Trophoblast cell (in vitro differentiated cells and primary cell): ENCODE results near the gene GSN.

Source experiments
- DNase-seq, 2 donors: peaks; one replicate each; pipeline ENCODE4 v3.0.0-alpha.2; 2016
- H2AFZ ChIP-seq: 2 replicates; pipeline ENCODE4 v1.6.1; 2013; ENCODE audit warnings: low read length, moderate library complexity, mild to moderate bottlenecking; ENCODE audit not compliant: insufficient read depth, poor library complexity
- H2AK5ac ChIP-seq: 2 replicates; pipeline ENCODE4 v1.6.1; 2013; ENCODE audit warnings: mild to moderate bottlenecking, low read length
- H2BK120ac ChIP-seq: 2 replicates; pipeline ENCODE4 v1.6.1; 2013; ENCODE audit warnings: low read length, mild to moderate bottlenecking, moderate library complexity; ENCODE audit not compliant: insufficient read depth, poor library complexity
- H2BK12ac ChIP-seq: 2 replicates; pipeline ENCODE4 v1.6.1; 2013; ENCODE audit warnings: mild to moderate bottlenecking, low read length, moderate library complexity
- H2BK5ac ChIP-seq: 2 replicates; pipeline ENCODE4 v1.6.1; 2013; ENCODE audit warnings: low read length, low read depth, moderate library complexity, mild to moderate bottlenecking; ENCODE audit not compliant: poor library complexity
- H3K14ac ChIP-seq: 2 replicates; pipeline ENCODE4 v1.6.1; 2013; ENCODE audit warnings: mild to moderate bottlenecking, low read length
- H3K18ac ChIP-seq: 2 replicates; pipeline ENCODE4 v1.6.1; 2013; ENCODE audit warnings: mild to moderate bottlenecking, low read length
- H3K23ac ChIP-seq: 2 replicates; pipeline ENCODE4 v1.6.1; 2013; ENCODE audit warnings: low read length
- H3K27ac ChIP-seq: 2 replicates; pipeline ENCODE4 v1.5.1; 2013; ENCODE audit warnings: low read depth, mild to moderate bottlenecking, inconsistent platforms, low read length, moderate library complexity
- H3K27me3 ChIP-seq: 2 replicates; pipeline ENCODE4 v1.6.1; 2013; ENCODE audit warnings: inconsistent platforms, mild to moderate bottlenecking, low read length, moderate library complexity; ENCODE audit not compliant: insufficient read depth
- H3K36me3 ChIP-seq, 2 experiments: 1 replicate in 1 of 2; 2 replicates in 1 of 2; pipeline ENCODE4 v1.6.1; 2013; ENCODE audit warnings: low read length in 2 of 2, mild to moderate bottlenecking in 2 of 2, moderate library complexity in 1 of 2; ENCODE audit not compliant: insufficient read depth in 2 of 2, control insufficient read depth in 1 of 2
- H3K4ac ChIP-seq: 2 replicates; pipeline ENCODE4 v1.6.1; 2013; ENCODE audit warnings: low read depth, mild to moderate bottlenecking, low read length, moderate library complexity
- H3K4me1 ChIP-seq, 2 experiments: 1 replicate in 1 of 2; 2 replicates in 1 of 2; pipeline ENCODE4 v1.6.1; 2013; ENCODE audit warnings: low read length in 2 of 2, mild to moderate bottlenecking in 2 of 2, moderate library complexity in 1 of 2; ENCODE audit not compliant: insufficient read depth in 2 of 2, control insufficient read depth in 1 of 2
- H3K4me2 ChIP-seq: 2 replicates; pipeline ENCODE4 v1.6.1; 2013; ENCODE audit warnings: inconsistent platforms, mild to moderate bottlenecking, low read length, moderate library complexity
- H3K4me3 ChIP-seq: 2 replicates; pipeline ENCODE4 v1.5.1; 2013; ENCODE audit warnings: mild to moderate bottlenecking, low read depth, low read length, inconsistent platforms
- H3K79me1 ChIP-seq: one replicate; pipeline ENCODE4 v1.6.1; 2013; ENCODE audit warnings: low read length
- H3K79me2 ChIP-seq: 2 replicates; pipeline ENCODE4 v1.6.1; 2013; ENCODE audit warnings: low read length, mild to moderate bottlenecking; ENCODE audit not compliant: control insufficient read depth, insufficient read depth, poor library complexity
- H3K9ac ChIP-seq: 2 replicates; pipeline ENCODE4 v1.6.1; 2013; ENCODE audit warnings: mild to moderate bottlenecking, low read length
- H3K9me3 ChIP-seq: 2 replicates; pipeline ENCODE4 v1.6.1; 2013; ENCODE audit warnings: low read depth, mild to moderate bottlenecking, control low read depth, inconsistent platforms, low read length; ENCODE audit not compliant: insufficient read depth
- H4K12ac ChIP-seq: 2 replicates; pipeline ENCODE4 v1.6.1; 2013; ENCODE audit warnings: low read depth, mild to moderate bottlenecking, low read length, moderate library complexity
- H4K8ac ChIP-seq: 2 replicates; pipeline ENCODE4 v1.6.1; 2013; ENCODE audit warnings: low read depth, mild to moderate bottlenecking, low read length, moderate library complexity
- H4K91ac ChIP-seq: one replicate; pipeline ENCODE4 v1.6.1; 2013; ENCODE audit warnings: low read depth, mild to moderate bottlenecking, low read length, moderate library complexity
- WGBS: extraction: QIAGEN DNeasy Blood & Tissue Kit; methylation state at CpG from one replicate; pipeline ENCODE4 v1.1.7; 2013; ENCODE audit warnings: missing lambda C conversion rate; ENCODE audit not compliant: insufficient read length, insufficient coverage; ENCODE audit errors: extremely low coverage; 5-methylcytosine and 5-hydroxymethylcytosine counted together

Gene GSN

DNA sequence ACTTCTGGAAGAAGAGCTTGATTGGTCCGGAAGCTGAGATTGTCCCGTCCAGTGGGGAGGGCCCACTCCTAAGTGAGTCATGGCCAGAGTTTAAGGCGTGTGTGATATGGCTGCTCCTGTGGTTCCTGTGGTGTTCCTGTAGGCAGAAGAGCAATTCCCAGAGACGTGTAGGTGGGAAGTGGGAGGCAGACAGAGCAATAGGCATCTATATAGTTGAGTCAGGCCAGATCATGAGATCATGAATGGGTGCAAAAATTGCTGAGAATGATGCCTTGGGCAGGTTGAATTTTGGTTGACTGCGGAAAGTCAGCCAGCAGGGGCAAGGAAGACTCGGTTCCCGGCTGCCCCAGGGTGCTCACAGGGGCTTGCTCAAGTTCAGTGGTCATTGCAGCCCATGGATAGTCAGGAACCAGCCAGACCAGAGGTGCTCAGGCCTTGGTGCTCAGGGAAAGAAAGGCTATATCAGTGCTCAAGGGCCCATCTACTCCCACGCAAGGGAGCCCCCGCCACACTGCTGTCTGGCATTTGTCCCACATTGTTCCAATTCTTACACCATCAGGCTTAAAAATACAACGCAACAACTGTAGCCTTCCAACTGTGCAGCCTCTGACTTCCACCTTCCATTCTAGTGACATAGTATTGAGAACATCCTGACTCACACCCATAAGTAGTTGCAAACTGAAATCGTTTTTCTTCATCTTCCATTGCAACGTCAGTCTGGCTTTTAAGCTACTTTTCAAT lies 21.0 kb upstream of the GSN start:
- no peak overlapping the region for H4K8ac ChIP-seq
- no peak overlapping the region for H3K9ac ChIP-seq
- no peak overlapping the region for H2BK120ac ChIP-seq
- no peak overlapping the region for H3K18ac ChIP-seq
- no peak overlapping the region for H3K27ac ChIP-seq
- no peaks in the 10 kb centered on the region for H3K9me3 ChIP-seq
- H2AK5ac ChIP-seq: no peak overlapping the region
- no peak overlapping the region for H3K4me2 ChIP-seq
- H3K4ac ChIP-seq: no peak overlapping the region
- peaks cover 0 to 3% of the 10 kb centered on the region in 2 experiments for H3K4me1 ChIP-seq
- no peak overlapping the region for H2BK5ac ChIP-seq
- no peaks in the 10 kb centered on the region for H3K79me2 ChIP-seq
- no CpG with 5 or more reads among the region's 12 CpGs for WGBS
- H4K91ac ChIP-seq: no peak overlapping the region
- H3K79me1 ChIP-seq: no peaks in the 10 kb centered on the region
- no peak overlapping the region for H2AFZ ChIP-seq
- H3K14ac ChIP-seq: no peak overlapping the region
- H4K12ac ChIP-seq: no peak overlapping the region
- no peak overlapping the region for H3K4me3 ChIP-seq
- no peak overlapping the region for H2BK12ac ChIP-seq
- no peaks in the 10 kb centered on the region for H3K27me3 ChIP-seq
- DNase-seq: peak; percentile 67 to 75
- H3K23ac ChIP-seq: no peak overlapping the region
- no peaks in the 10 kb centered on the region for H3K36me3 ChIP-seq

DNA sequence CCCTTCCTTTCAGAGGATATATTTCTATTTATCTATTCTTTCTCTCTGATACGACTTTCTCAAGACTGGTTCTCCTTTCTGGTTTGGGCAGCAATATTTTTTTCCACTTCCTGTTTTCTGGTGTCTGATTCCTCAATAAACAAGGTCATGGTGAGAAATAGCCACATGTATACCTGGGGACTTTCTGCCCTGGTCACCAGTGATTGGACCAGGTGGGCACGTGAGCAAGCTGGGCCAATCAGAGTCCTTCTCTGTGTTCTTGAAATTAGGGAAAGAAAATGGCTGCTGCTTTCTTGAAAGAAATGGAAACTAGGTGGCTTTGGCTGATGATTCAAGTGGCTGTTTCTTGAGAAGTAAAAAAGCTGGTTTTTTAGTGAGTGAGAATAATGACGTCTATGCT lies 18.4 kb upstream of the GSN start:
- DNase-seq: peak in 1 of 2 donors; percentile 46
- H3K4ac ChIP-seq: no peak overlapping the region
- H2BK5ac ChIP-seq: no peak overlapping the region
- H3K27me3 ChIP-seq: no peaks in the 10 kb centered on the region
- no peak overlapping the region for H2AFZ ChIP-seq
- H3K79me1 ChIP-seq: no peaks in the 10 kb centered on the region
- H3K36me3 ChIP-seq: no peaks in the 10 kb centered on the region
- no peak overlapping the region for H4K12ac ChIP-seq
- H3K4me1 ChIP-seq: peaks cover 0 to 3% of the 10 kb centered on the region in 2 experiments
- WGBS: no CpG with 5 or more reads among the region's 3 CpGs
- H4K91ac ChIP-seq: no peak overlapping the region
- H2AK5ac ChIP-seq: no peak overlapping the region
- no peak overlapping the region for H2BK12ac ChIP-seq
- H3K4me3 ChIP-seq: no peak overlapping the region
- no peak overlapping the region for H3K18ac ChIP-seq
- no peak overlapping the region for H3K4me2 ChIP-seq
- H2BK120ac ChIP-seq: no peak overlapping the region
- no peak overlapping the region for H3K23ac ChIP-seq
- H3K79me2 ChIP-seq: no peaks in the 10 kb centered on the region
- no peak overlapping the region for H4K8ac ChIP-seq
- H3K9ac ChIP-seq: no peak overlapping the region
- no peaks in the 10 kb centered on the region for H3K9me3 ChIP-seq
- H3K14ac ChIP-seq: no peak overlapping the region
- no peak overlapping the region for H3K27ac ChIP-seq

- WGBS: no CpG with 5 or more reads among the region's 5 CpGs
- Histone ChIP-seq H3K36me3 (no peaks in the 10 kb centered on the region), H2AK5ac (no peak overlapping the region), H3K23ac (no peak overlapping the region), H2BK120ac (no peak overlapping the region), H4K8ac (no peak overlapping the region), H3K14ac (no peak overlapping the region), H4K91ac (no peak overlapping the region), H3K9me3 (no peaks in the 10 kb centered on the region), H3K9ac (no peak overlapping the region), H2BK5ac (no peak overlapping the region), H3K4me3 (no peak overlapping the region), H4K12ac (no peak overlapping the region), H2BK12ac (no peak overlapping the region), H3K79me1 (no peaks in the 10 kb centered on the region), H3K4ac (no peak overlapping the region), H3K4me1 (no peaks in the 10 kb centered on the region), H3K4me2 (no peak overlapping the region), H3K18ac (no peak overlapping the region), H3K27ac (no peak overlapping the region), H2AFZ (no peak overlapping the region), H3K27me3 (no peaks in the 10 kb centered on the region), H3K79me2 (no peaks in the 10 kb centered on the region)
- no peak for DNase-seq
Measured at GRCh38 chr9:121252104-121252851, 15.7 kb upstream of the GSN start.

- Histone ChIP-seq H3K18ac (no peak overlapping the region), H4K91ac (no peak overlapping the region), H2AK5ac (no peak overlapping the region), H2BK120ac (no peak overlapping the region), H3K79me1 (no peaks in the 10 kb centered on the region), H2BK12ac (no peak overlapping the region), H3K79me2 (no peaks in the 10 kb centered on the region), H4K8ac (no peak overlapping the region), H3K4me3 (no peak overlapping the region), H3K36me3 (no peaks in the 10 kb centered on the region), H3K27ac (no peak overlapping the region), H3K23ac (no peak overlapping the region), H3K27me3 (no peaks in the 10 kb centered on the region), H3K14ac (no peak overlapping the region), H2AFZ (no peak overlapping the region), H3K9me3 (no peaks in the 10 kb centered on the region), H3K9ac (no peak overlapping the region), H4K12ac (no peak overlapping the region), H3K4me1 (no peaks in the 10 kb centered on the region), H3K4me2 (no peak overlapping the region), H2BK5ac (no peak overlapping the region), H3K4ac (no peak overlapping the region)
- no peak for DNase-seq
- no CpG with 5 or more reads among the region's 2 CpGs for WGBS
Measured at GRCh38 chr9:121253162-121253561, 14.8 kb upstream of the GSN start.
